NK-92 treated with Interleukin-12 subunit alpha and Interleukin-12 subunit beta, amount 100 ng/mL, for 24 hours (cell line): ENCODE data around the gene MED16.
"Not testable (repeated sequence)": the region's sequence is repeated elsewhere in the genome, so short reads cannot be mapped to it uniquely, and the experiment has no call there.

Experiments
- DNase-seq: peaks from one replicate; lab custom pipeline; 2025; lab: John Stamatoyannopoulos, UW

Gene MED16

GRCh38 chr19:870314-870713 lies 22.7 kb downstream of the MED16 start:
- no peak for DNase-seq

GRCh38 chr19:869245-870177 lies 23.5 kb downstream of the MED16 start:
- DNase-seq = no peak

GRCh38 chr19:868458-869244 lies 24.3 kb downstream of the MED16 start:
- DNase-seq = no peak

GRCh38 chr19:867855-868457 lies 25.0 kb downstream of the MED16 start:
- DNase-seq = no peak

GRCh38 chr19:867301-867793 lies 25.6 kb downstream of the MED16 start:
- no peak for DNase-seq

- DNase-seq = no peak
Observed at GRCh38 chr19:866769-867300, 26.2 kb downstream of the MED16 start.

- DNase-seq = no peak
Observed at GRCh38 chr19:863315-863620, 29.7 kb downstream of the MED16 start.

- no peak for DNase-seq
Observed at GRCh38 chr19:862581-863314, 30.2 kb downstream of the MED16 start.

- no peak for DNase-seq
Observed at GRCh38 chr19:861756-862580, 31.0 kb downstream of the MED16 start.

- DNase-seq = no peak
Observed at GRCh38 chr19:861141-861755, 31.7 kb downstream of the MED16 start.

- no peak for DNase-seq
Observed at GRCh38 chr19:858868-859843, 33.8 kb downstream of the MED16 start, which contains the start of gene CFD. Gene CFD, plus strand, starts transcription at chr19:859664. Its CDS starts 26 bp downstream, at chr19:859690.

GRCh38 chr19:858284-858683 lies 34.7 kb downstream of the MED16 start:
- DNase-seq = no peak

- DNase-seq = no peak
Observed at GRCh38 chr19:855566-856120, 37.3 kb downstream of the MED16 start.

GRCh38 chr19:855142-855541 lies 37.8 kb downstream of the MED16 start:
- no peak for DNase-seq

GRCh38 chr19:854549-854948 lies 38.4 kb downstream of the MED16 start:
- no peak for DNase-seq

- not testable (repeated sequence) for DNase-seq
Observed at GRCh38 chr19:853614-854220, 39.3 kb downstream of the MED16 start.

- no peak for DNase-seq
Observed at GRCh38 chr19:853014-853585, 39.9 kb downstream of the MED16 start.
